LNCaP clone FGC (cell line): ENCODE data around the gene FBXO41.

Source experiments
- DNase-seq: peaks from one replicate; pipeline ENCODE4 v3.0.0-alpha.2; 2011; ENCODE audit warnings: low read depth
- H3K4me3 ChIP-seq: 2 replicates; pipeline ENCODE4 v1.5.1; 2011; ENCODE audit warnings: mild to moderate bottlenecking, low read depth, low read length, control low read depth
- CTCF ChIP-seq: IDR thresholded peaks from 2 replicates; pipeline ENCODE4 v1.5.1; 2012; ENCODE audit warnings: mild to moderate bottlenecking; ENCODE audit not compliant: control insufficient read depth, insufficient read depth; ENCODE audit errors: extremely low read depth

Gene FBXO41

GRCh38 chr2:73307720-73308119 is 23.4 kb upstream of the FBXO41 start:
- no peak overlapping the region for H3K4me3 ChIP-seq
- TF ChIP-seq CTCF: no peak
- no peak for DNase-seq

GRCh38 chr2:73301636-73302035 is 17.4 kb upstream of the FBXO41 start:
- TF ChIP-seq CTCF: no peak
- no peak for DNase-seq
- H3K4me3 ChIP-seq: no peak overlapping the region

GRCh38 chr2:73300926-73301325 is 16.6 kb upstream of the FBXO41 start:
- no peak overlapping the region for H3K4me3 ChIP-seq
- DNase-seq: no peak
- TF ChIP-seq CTCF: no peak

GRCh38 chr2:73297586-73297985 is 13.3 kb upstream of the FBXO41 start:
- no peak for DNase-seq
- TF ChIP-seq CTCF: no peak
- no peak overlapping the region for H3K4me3 ChIP-seq

- DNase-seq: no peak
- H3K4me3 ChIP-seq: no peak overlapping the region
- no peak for TF ChIP-seq CTCF
These were observed 12.9 kb upstream of the FBXO41 start for GRCh38 chr2:73297151-73297559.

- no peak for TF ChIP-seq CTCF
- DNase-seq: no peak
- H3K4me3 ChIP-seq: no peak overlapping the region
These were observed 11.6 kb upstream of the FBXO41 start for GRCh38 chr2:73295751-73296400.

- TF ChIP-seq CTCF: no peak
- DNase-seq: no peak
- H3K4me3 ChIP-seq: no peak overlapping the region
These were observed 10.0 kb upstream of the FBXO41 start for GRCh38 chr2:73294239-73294638.
